Measurements from ENCODE around the gene SPAAR. TPM values are rescaled to one million over a fixed set of nuclear protein-coding genes. Genes with fewer than 3 reads are reported as not detected.
A peak's percentile ranks its signal among the peaks of the same experiment; 100 is the strongest.

SPAAR gene
- total RNA-seq, 1 experiment from 2014 or later, result not detected

- Histone ChIP-seq H3K27me3 (ENCODE audit: control insufficient read depth, insufficient read depth, low read length) (no peaks in the 10 kb centered on the region), H3K27ac (ENCODE audit: low read length) (peak overlapping the region; percentile 30; the same call in 1 of the 2 replicates), H3K4me3 (ENCODE audit: low read depth in 2 of 2, low read length in 2 of 2) (no peak overlapping the region), H3K36me3 (ENCODE audit: control insufficient read depth, insufficient read depth, low read length) (no peaks in the 10 kb centered on the region), H3K4me1 (ENCODE audit: control insufficient read depth, insufficient read depth, low read length) (peaks cover 63% of the 10 kb centered on the region), H3K9me3 (ENCODE audit: control insufficient read depth, insufficient read depth, low read depth, low read length) (no peaks in the 10 kb centered on the region)
- no TSS peak for BruUV-seq (replicated peaks)
- DNase-seq (ENCODE audit: low read depth, low spot score) (no peak), ATAC-seq (no peak)
- ChIA-PET CTCF (interaction anchor here (0.5 kb wide), 3 partner anchors 22 to 52 kb away, joined by 4 to 20 read pairs (median 5); no protein-coding TSS in a partner anchor), POLR2A (no interaction called here)
- in situ Hi-C loops (cut with HindIII; ENCODE audit: low pct_unique_long_range_greater_than_20kb, low sequenced_read_pairs) (no loop called here), intact Hi-C loops (cut with micrococcal nuclease; ENCODE audit: unreplicated experiment) (loop anchor here (5.0 kb wide), 1 partner anchor 43 kb away; no protein-coding TSS in a partner anchor)
- no peak for TF ChIP-seq TCF7L2 (IDR thresholded peaks at IDR 0.05; ENCODE audit: low read depth, low read length)
- no peak for TF ChIP-seq REST (IDR thresholded peaks at IDR 0.05; ENCODE audit: insufficient read depth in 1 of 2, low read depth in 2 of 2, low read length in 1 of 2)
- no peak for TF ChIP-seq SIN3A (IDR thresholded peaks at IDR 0.05; ENCODE audit: borderline replicate concordance, insufficient read depth, low read depth, low read length)
- TF ChIP-seq POLR2AphosphoS5 (IDR thresholded peaks at IDR 0.05; ENCODE audit: low read depth, low read length), result no peak
- TF ChIP-seq, protein P1, sequence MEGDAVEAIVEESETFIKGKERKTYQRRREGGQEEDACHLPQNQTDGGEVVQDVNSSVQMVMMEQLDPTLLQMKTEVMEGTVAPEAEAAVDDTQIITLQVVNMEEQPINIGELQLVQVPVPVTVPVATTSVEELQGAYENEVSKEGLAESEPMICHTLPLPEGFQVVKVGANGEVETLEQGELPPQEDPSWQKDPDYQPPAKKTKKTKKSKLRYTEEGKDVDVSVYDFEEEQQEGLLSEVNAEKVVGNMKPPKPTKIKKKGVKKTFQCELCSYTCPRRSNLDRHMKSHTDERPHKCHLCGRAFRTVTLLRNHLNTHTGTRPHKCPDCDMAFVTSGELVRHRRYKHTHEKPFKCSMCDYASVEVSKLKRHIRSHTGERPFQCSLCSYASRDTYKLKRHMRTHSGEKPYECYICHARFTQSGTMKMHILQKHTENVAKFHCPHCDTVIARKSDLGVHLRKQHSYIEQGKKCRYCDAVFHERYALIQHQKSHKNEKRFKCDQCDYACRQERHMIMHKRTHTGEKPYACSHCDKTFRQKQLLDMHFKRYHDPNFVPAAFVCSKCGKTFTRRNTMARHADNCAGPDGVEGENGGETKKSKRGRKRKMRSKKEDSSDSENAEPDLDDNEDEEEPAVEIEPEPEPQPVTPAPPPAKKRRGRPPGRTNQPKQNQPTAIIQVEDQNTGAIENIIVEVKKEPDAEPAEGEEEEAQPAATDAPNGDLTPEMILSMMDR (IDR thresholded peaks at IDR 0.05), result no peak
These were observed 5.0 kb upstream of the SPAAR start for GRCh38 chr9:35904338-35904737.

DNA sequence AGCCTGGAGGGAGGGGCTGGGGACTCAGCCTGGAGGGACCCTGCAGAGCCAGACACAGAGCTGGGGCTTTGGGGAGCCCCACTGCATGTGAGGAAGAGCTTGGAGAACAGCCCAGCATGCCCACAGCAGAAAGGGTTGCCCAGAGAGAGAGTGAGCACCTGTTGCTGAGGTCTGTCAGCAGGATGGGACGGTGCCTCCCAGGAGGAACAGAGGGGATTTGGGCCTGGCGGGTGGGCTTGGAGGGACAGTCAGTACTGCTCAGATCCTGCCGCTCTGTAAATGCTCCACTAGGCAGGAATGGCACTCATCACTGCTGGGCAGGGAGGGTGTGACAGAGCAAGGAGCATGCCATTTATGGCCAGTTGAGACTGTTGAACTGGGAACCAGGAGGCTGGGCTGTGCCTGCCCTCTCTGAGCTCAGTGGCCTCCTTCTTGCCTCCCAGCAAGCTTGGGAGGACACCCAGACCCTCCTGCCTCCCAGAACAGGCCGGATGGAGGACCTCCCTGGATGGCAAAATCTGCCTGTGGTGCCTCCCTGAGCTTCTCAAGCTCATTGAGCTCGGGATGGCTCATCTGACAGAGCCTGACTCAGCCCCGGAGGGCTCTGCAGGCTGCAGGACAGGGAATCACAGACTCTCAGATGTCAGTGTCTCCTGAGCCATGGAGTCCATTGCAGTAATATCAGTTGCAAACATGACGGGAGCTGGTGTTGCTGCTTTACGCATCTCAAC is 4.1 kb upstream of the SPAAR start:
- DNase-seq (ENCODE audit: low read depth, low spot score), result no peak
- H3K27me3 ChIP-seq (ENCODE audit: control insufficient read depth, insufficient read depth, low read length), result no peaks in the 10 kb centered on the region
- no TSS peak for BruUV-seq (replicated peaks)
- H3K4me1 ChIP-seq (ENCODE audit: control insufficient read depth, insufficient read depth, low read length), result peaks cover 67% of the 10 kb centered on the region
- H3K27ac ChIP-seq (ENCODE audit: low read length), result peak overlapping the region; percentile 72
- TF ChIP-seq REST (IDR thresholded peaks at IDR 0.05; ENCODE audit: insufficient read depth in 1 of 2, low read depth in 2 of 2, low read length in 1 of 2), result no peak
- no peak for TF ChIP-seq SIN3A (IDR thresholded peaks at IDR 0.05; ENCODE audit: borderline replicate concordance, insufficient read depth, low read depth, low read length)
- no peak for TF ChIP-seq TCF7L2 (IDR thresholded peaks at IDR 0.05; ENCODE audit: low read depth, low read length)
- TF ChIP-seq, protein P1 (IDR thresholded peaks at IDR 0.05), result no peak
- no peak for TF ChIP-seq POLR2AphosphoS5 (IDR thresholded peaks at IDR 0.05; ENCODE audit: low read depth, low read length)
- ATAC-seq, result peak; percentile 43; the same call in 1 of the 2 replicates
- POLR2A ChIA-PET, result interaction anchor here (0.6 kb wide), 1 partner anchor 42 kb away, joined by 4 read pairs; no protein-coding TSS in a partner anchor
- no peaks in the 10 kb centered on the region for H3K9me3 ChIP-seq (ENCODE audit: control insufficient read depth, insufficient read depth, low read depth, low read length)
- in situ Hi-C loops (cut with HindIII; ENCODE audit: low pct_unique_long_range_greater_than_20kb, low sequenced_read_pairs), result no loop called here
- intact Hi-C loops (cut with micrococcal nuclease; ENCODE audit: unreplicated experiment), result no loop called here
- H3K4me3 ChIP-seq (ENCODE audit: low read depth in 2 of 2, low read length in 2 of 2), result no peak overlapping the region
- no peaks in the 10 kb centered on the region for H3K36me3 ChIP-seq (ENCODE audit: control insufficient read depth, insufficient read depth, low read length)
- CTCF ChIA-PET, result no interaction called here

Measured in Panc1 (cell line).